GM12878 (cell line): ENCODE results near the gene CFAP57. TPM values are rescaled to one million over a fixed set of nuclear protein-coding genes. Genes with fewer than 3 reads are reported as not detected.

ENCODE experiments used
- ATAC-seq: fragments of 200-7000 bp; cut with Tn5 transposase; 3 replicates; pipeline ENCODE4 v1.9.1; 2020; ENCODE audit warnings: mild to moderate bottlenecking, moderate library complexity
- BruUV-seq: library from RNA; stranded (reverse); fragments of 400-500 nt; replicated peaks from 2 replicates; lab custom pipeline; 2021; lab: Mats Ljungman, UMichigan
- CTCF ChIA-PET: fragments of 300-600 bp; sonication (Branson Sonifier 250); formaldehyde crosslinking; extraction: SDS; loops from one replicate; lab custom pipeline; 2021; ENCODE audit warnings: inconsistent platforms; lab: Yijun Ruan, JAX
- POLR2A ChIA-PET: fragments of 350-600 bp; formaldehyde crosslinking; extraction: SDS; loops from one replicate; lab custom pipeline; 2021; ENCODE audit warnings: inconsistent platforms; lab: Charles Lee
- RAD21 ChIA-PET: fragments of 300-600 bp; sonication (Branson Sonifier 250); formaldehyde crosslinking; loops from one replicate; lab custom pipeline; 2023; ENCODE audit warnings: antibody characterized with exemption; ENCODE audit not compliant: unreplicated experiment; lab: Charles Lee
- SMC1A ChIA-PET: fragments of 300-600 bp; sonication (Branson Sonifier 250); formaldehyde crosslinking; loops from one replicate; lab custom pipeline; 2023; ENCODE audit not compliant: unreplicated experiment, uncharacterized antibody; lab: Charles Lee
- DNase-seq: peaks from one replicate; pipeline ENCODE4 v3.0.0-alpha.2; 2011; ENCODE audit warnings: low read depth, low spot score
- FAIRE-seq: peaks from 3 replicates; lab custom pipeline; 2011; peaks lifted over from hg19 to GRCh38; lab: Jason Lieb, UNC
- H2AFZ ChIP-seq: 2 replicates; pipeline ENCODE4 v1.6.0; 2011; ENCODE audit warnings: low read depth, low read length, control low read depth; ENCODE audit not compliant: control insufficient read depth
- H3K27ac ChIP-seq: 2 replicates; pipeline ENCODE4 v1.5.1; 2011; ENCODE audit warnings: control low read depth; ENCODE audit not compliant: control insufficient read depth, insufficient read depth
- H3K27me3 ChIP-seq, 2 experiments: replicated peaks in 1 of 2; 2 replicates each; pipeline versions ENCODE4 v1.6.0 to v1.6.1; 2011; ENCODE audit warnings: low read length in 1 of 2; ENCODE audit not compliant: control insufficient read depth in 2 of 2, insufficient read depth in 2 of 2
- H3K36me3 ChIP-seq, 2 experiments: 2 replicates each; pipeline ENCODE4 v1.5.1; 2011; ENCODE audit warnings: low read length in 1 of 2; ENCODE audit not compliant: control insufficient read depth in 2 of 2, insufficient read depth in 2 of 2
- H3K4me1 ChIP-seq: 2 replicates; pipeline ENCODE4 v1.6.1; 2011; ENCODE audit warnings: mild to moderate bottlenecking, low read length, moderate library complexity, mixed read lengths; ENCODE audit not compliant: control insufficient read depth, insufficient read depth
- H3K4me2 ChIP-seq: 2 replicates; pipeline ENCODE4 v1.6.0; 2011; ENCODE audit warnings: control low read depth; ENCODE audit not compliant: control insufficient read depth, insufficient read depth
- H3K4me3 ChIP-seq: fragments of 200-600 bp; sonication (generic); 2 replicates; pipeline ENCODE4 v1.5.1; 2016
- H3K79me2 ChIP-seq: 2 replicates; pipeline ENCODE4 v1.6.0; 2011; ENCODE audit warnings: low read length; ENCODE audit not compliant: control insufficient read depth, insufficient read depth
- H3K9ac ChIP-seq: 2 replicates; pipeline ENCODE4 v1.8.0; 2011; ENCODE audit warnings: low read length, control low read depth, mixed read lengths; ENCODE audit not compliant: control insufficient read depth, insufficient read depth
- H3K9me3 ChIP-seq: replicated peaks from 3 replicates; pipeline ENCODE4 v1.5.1; 2011; ENCODE audit warnings: mild to moderate bottlenecking, low read length; ENCODE audit not compliant: control insufficient read depth, insufficient read depth
- H4K20me1 ChIP-seq: 2 replicates; pipeline ENCODE4 v1.6.0; 2011; ENCODE audit not compliant: control insufficient read depth, insufficient read depth
- BACH1 ChIP-seq: fragments of 450-650 bp; IDR thresholded peaks from 2 replicates; pipeline ENCODE4 v1.6.1; 2017; ENCODE audit warnings: mild to moderate bottlenecking, borderline replicate concordance
- BRCA1 ChIP-seq: IDR thresholded peaks from 2 replicates; pipeline ENCODE4 v1.6.1; 2011; ENCODE audit warnings: low read depth, low read length, improper control_type of control experiment
- CBX5 ChIP-seq: sonication (generic); IDR thresholded peaks from 2 replicates; pipeline ENCODE4 v1.6.1; 2016; ENCODE audit warnings: low read depth, moderate library complexity, mild to moderate bottlenecking, inconsistent platforms
- CUX1 ChIP-seq: IDR thresholded peaks from 2 replicates; pipeline ENCODE4 v1.6.1; 2012; ENCODE audit warnings: improper control_type of control experiment, low read depth, low read length; ENCODE audit not compliant: insufficient replicate concordance
- FOXK2 ChIP-seq: fragments of 450-650 bp; IDR thresholded peaks from 2 replicates; pipeline ENCODE4 v1.6.1; 2017; ENCODE audit warnings: mild to moderate bottlenecking, moderate library complexity
- HDGF ChIP-seq: fragments of 450-650 bp; IDR thresholded peaks from 2 replicates; pipeline ENCODE4 v1.6.1; 2016; ENCODE audit warnings: antibody characterized with exemption
- KAT2A ChIP-seq: conservative IDR thresholded peaks from 2 replicates; pipeline ENCODE4 v1.6.1; 2011; ENCODE audit warnings: low read depth, low read length; ENCODE audit not compliant: control insufficient read depth
- RAD51 ChIP-seq: fragments of 450-650 bp; IDR thresholded peaks from 2 replicates; pipeline ENCODE4 v1.6.1; 2016; ENCODE audit warnings: moderate library complexity, mild to moderate bottlenecking, inconsistent platforms
- RELA ChIP-seq: fragments of 450-650 bp; IDR thresholded peaks from 2 replicates; pipeline ENCODE4 v1.8.0; 2014; ENCODE audit warnings: borderline replicate concordance; ENCODE audit not compliant: partially characterized antibody
- SREBF2 ChIP-seq: IDR thresholded peaks from 2 replicates; pipeline ENCODE4 v1.6.1; 2012; ENCODE audit warnings: mild to moderate bottlenecking, low read length
- TBL1XR1 ChIP-seq: IDR thresholded peaks from 2 replicates; pipeline ENCODE4 v1.6.1; 2012; ENCODE audit warnings: low read depth, low read length, improper control_type of control experiment
- YBX1 ChIP-seq: fragments of 450-650 bp; IDR thresholded peaks from 2 replicates; pipeline ENCODE4 v1.6.1; 2016; ENCODE audit warnings: antibody characterized with exemption
- WGBS: methylation state at CpG from one replicate; pipeline ENCODE4 v1.1.6; 2016; ENCODE audit warnings: low lambda C conversion rate; ENCODE audit not compliant: insufficient replicate concordance, insufficient coverage; ENCODE audit errors: missing lambda C conversion rate; 5-methylcytosine and 5-hydroxymethylcytosine counted together
- in situ Hi-C: fragments of 300-500 bp; cut with MboI; formaldehyde crosslinking; loops from 9 replicates; pipeline ENCODE4 v1.14.3; 2018; ENCODE audit warnings: mixed read lengths
- intact Hi-C: fragments of 100-400 bp; cut with micrococcal nuclease; formaldehyde crosslinking; loops from one replicate; pipeline ENCODE4 v1.14.2; 2022; ENCODE audit not compliant: unreplicated experiment
- polyA plus RNA-seq, 11 experiments: library from polyadenylated mRNA; depleted of rRNA in 4 of 11; unstranded in 6 of 11; stranded (reverse) in 5 of 11; fragments of >200 nt; fragmentation: Nextera tagmentation in 4 of 11; fragmentation: Illumina TruSeq in 1 of 11; extraction: Ambion mirVana in 4 of 11; extraction: Trizol in 1 of 11; gene quantifications; 1 replicate in 1 of 11; 2 replicates in 10 of 11; pipeline versions ENCODE4 v1.2.1 to v1.2.3, GENCODE V29; 2011 to 2016; ENCODE audit warnings: inconsistent platforms in 2 of 11, missing spikeins in 2 of 11, low read depth in 1 of 11
- total RNA-seq, 4 experiments: library from RNA; depleted of rRNA in 3 of 4; stranded (reverse); fragments of >200 nt in 3 of 4; fragmentation: Illumina TruSeq in 1 of 4; extraction: Trizol in 1 of 4; gene quantifications; 2 replicates each; pipeline versions ENCODE4 v1.2.1 to v1.2.3, GENCODE V29; 2013 to 2021
- TF ChIP-seq, protein P1 (sequence below): IDR thresholded peaks from 2 replicates; pipeline ENCODE4 v1.6.1; 2012; ENCODE audit warnings: low read depth, low read length, improper control_type of control experiment

Gene CFAP57
- total and polyA plus RNA-seq, 10 of the 15 experiments (the other 5 are each of a cell fraction or from before 2014, with no cell fraction given), result 0.45 to 4.8 (median 1.3) TPM

DNA sequence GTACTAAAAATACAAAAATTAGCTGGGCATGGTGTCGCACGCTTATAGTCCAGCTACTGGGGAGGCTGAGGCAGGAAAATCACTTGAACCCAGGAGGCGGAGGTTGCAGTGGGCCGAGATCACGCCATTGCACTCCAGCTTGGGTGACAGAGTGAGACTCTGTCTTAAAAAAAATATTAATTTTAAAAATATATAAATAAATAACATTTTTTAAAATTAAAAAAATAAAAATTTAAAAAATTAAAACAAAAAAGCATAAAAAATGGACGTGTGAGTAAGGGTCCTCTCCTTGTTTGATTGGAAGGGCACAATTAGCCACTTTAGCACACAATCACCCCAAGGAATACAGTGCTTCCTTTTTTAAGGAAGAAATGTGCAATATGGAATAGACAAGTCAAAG lies 18.7 kb upstream of the CFAP57 start:
- ChIA-PET RAD21 (no interaction called here), POLR2A (no interaction called here), CTCF (no interaction called here), SMC1A (no interaction called here)
- 72% methylated on average over 6 of the region's 6 CpGs for WGBS
- no peak for DNase-seq
- Histone ChIP-seq H4K20me1 (no peaks in the 10 kb centered on the region), H3K4me1 (no peaks in the 10 kb centered on the region; the same call in 1 of the 2 replicates), H3K9ac (no peak overlapping the region), H3K9me3 (no peaks in the 10 kb centered on the region), H3K27ac (no peak overlapping the region), H3K4me3 (no peak overlapping the region), H3K4me2 (no peak overlapping the region), H3K79me2 (no peaks in the 10 kb centered on the region), H3K36me3 (no peaks in the 10 kb centered on the region), H3K27me3 (peaks cover under 1 to 3% of the 10 kb centered on the region in 2 experiments; a peak in 3 of 4 replicates), H2AFZ (no peak overlapping the region)
- intact Hi-C loops (no loop called here), in situ Hi-C loops (no loop called here)
- FAIRE-seq, result no peak
- TF ChIP-seq KAT2A, result no peak
- TF ChIP-seq YBX1, result no peak
- no peak for TF ChIP-seq BACH1
- TF ChIP-seq HDGF, result no peak
- TF ChIP-seq CUX1, result no peak
- TF ChIP-seq SREBF2, result no peak
- TF ChIP-seq, protein P1, sequence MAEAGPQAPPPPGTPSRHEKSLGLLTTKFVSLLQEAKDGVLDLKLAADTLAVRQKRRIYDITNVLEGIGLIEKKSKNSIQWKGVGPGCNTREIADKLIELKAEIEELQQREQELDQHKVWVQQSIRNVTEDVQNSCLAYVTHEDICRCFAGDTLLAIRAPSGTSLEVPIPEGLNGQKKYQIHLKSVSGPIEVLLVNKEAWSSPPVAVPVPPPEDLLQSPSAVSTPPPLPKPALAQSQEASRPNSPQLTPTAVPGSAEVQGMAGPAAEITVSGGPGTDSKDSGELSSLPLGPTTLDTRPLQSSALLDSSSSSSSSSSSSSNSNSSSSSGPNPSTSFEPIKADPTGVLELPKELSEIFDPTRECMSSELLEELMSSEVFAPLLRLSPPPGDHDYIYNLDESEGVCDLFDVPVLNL, result no peak
- TF ChIP-seq TBL1XR1, result no peak
- TF ChIP-seq RELA, result no peak
- TF ChIP-seq BRCA1, result no peak
- no peak for TF ChIP-seq RAD51
- no peak for TF ChIP-seq FOXK2
- no peak for TF ChIP-seq CBX5
- ATAC-seq, result no peak
- no TSS peak for BruUV-seq
